ENCODE measurements around the gene TUBB4B.

Gene TUBB4B

GRCh38 chr9:137201205-137201868 is 39.8 kb upstream of the TUBB4B start:
- DNase-seq (ENCODE audit: low read depth) = no peak
- TF ChIP-seq CTCF (IDR thresholded peaks at IDR 0.05; ENCODE audit: low read depth, low read length, missing control alignments) = no peak

GRCh38 chr9:137202966-137203365 is 38.1 kb upstream of the TUBB4B start:
- TF ChIP-seq CTCF (IDR thresholded peaks at IDR 0.05; ENCODE audit: low read depth, low read length, missing control alignments) = no peak
- no peak for DNase-seq (ENCODE audit: low read depth)
- H3K4me3 ChIP-seq (ENCODE audit: low read depth, low read length) = no peak overlapping the region

More at GRCh38 chr9:137201205-137201868, 39.8 kb upstream of the TUBB4B start:
- peak overlapping the region; percentile 67 for H3K4me3 ChIP-seq (ENCODE audit: low read depth, low read length)

- no peak for DNase-seq (ENCODE audit: low read depth)
- TF ChIP-seq CTCF (IDR thresholded peaks at IDR 0.05; ENCODE audit: low read depth, low read length, missing control alignments) = no peak
- H3K4me3 ChIP-seq (ENCODE audit: low read depth, low read length) = peak overlapping the region; percentile 93
These were observed 36.4 kb upstream of the TUBB4B start for GRCh38 chr9:137204731-137205125.

- peak; percentile 41 for DNase-seq (ENCODE audit: low read depth)
- no peak for TF ChIP-seq CTCF (IDR thresholded peaks at IDR 0.05; ENCODE audit: low read depth, low read length, missing control alignments)
- peak within 1 kb of the TSS; percentile 93 for H3K4me3 ChIP-seq (ENCODE audit: low read depth, low read length)
These were observed 35.7 kb upstream of the TUBB4B start, which contains the start of the genes NDOR1 and TMEM203 for GRCh38 chr9:137205126-137206069. Gene NDOR1 (plus strand): TSS chr9:137205700. CDS start chr9:137205778, 78 bp downstream. Gene TMEM203 (minus strand): TSS chr9:137205648. CDS start chr9:137205414, 234 bp downstream.

- DNase-seq (ENCODE audit: low read depth) = no peak
- peak overlapping the region; percentile 93 for H3K4me3 ChIP-seq (ENCODE audit: low read depth, low read length)
- TF ChIP-seq CTCF (IDR thresholded peaks at IDR 0.05; ENCODE audit: low read depth, low read length, missing control alignments) = no peak
These were observed 34.5 kb upstream of the TUBB4B start for GRCh38 chr9:137206602-137207001.

GRCh38 chr9:137211532-137211931 is 29.6 kb upstream of the TUBB4B start:
- DNase-seq (ENCODE audit: low read depth) = no peak
- no peak overlapping the region for H3K4me3 ChIP-seq (ENCODE audit: low read depth, low read length)
- TF ChIP-seq CTCF (IDR thresholded peaks at IDR 0.05; ENCODE audit: low read depth, low read length, missing control alignments) = no peak
